ENCODE data around the gene LRRTM2.

DNA sequence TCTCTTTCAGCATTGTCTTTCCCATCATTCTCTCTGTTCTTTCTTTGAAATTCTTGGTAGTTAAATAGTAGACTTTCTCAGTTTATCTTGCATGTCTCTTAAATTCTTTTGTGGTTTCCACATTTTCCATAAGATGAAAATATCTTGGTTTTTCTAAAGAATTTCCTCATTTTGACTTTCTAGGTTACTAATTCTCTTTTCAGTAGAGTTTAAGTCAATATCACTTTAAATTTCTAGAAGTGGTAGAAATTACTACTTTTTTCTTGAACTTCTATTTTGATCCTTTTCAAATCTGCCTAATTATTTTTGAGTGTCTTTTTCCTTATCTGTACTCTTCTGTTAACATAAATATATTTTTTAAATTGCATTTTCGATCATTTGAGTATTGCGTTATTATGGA is 23.6 kb upstream of the LRRTM2 start:
- TF ChIP-seq, protein P1, sequence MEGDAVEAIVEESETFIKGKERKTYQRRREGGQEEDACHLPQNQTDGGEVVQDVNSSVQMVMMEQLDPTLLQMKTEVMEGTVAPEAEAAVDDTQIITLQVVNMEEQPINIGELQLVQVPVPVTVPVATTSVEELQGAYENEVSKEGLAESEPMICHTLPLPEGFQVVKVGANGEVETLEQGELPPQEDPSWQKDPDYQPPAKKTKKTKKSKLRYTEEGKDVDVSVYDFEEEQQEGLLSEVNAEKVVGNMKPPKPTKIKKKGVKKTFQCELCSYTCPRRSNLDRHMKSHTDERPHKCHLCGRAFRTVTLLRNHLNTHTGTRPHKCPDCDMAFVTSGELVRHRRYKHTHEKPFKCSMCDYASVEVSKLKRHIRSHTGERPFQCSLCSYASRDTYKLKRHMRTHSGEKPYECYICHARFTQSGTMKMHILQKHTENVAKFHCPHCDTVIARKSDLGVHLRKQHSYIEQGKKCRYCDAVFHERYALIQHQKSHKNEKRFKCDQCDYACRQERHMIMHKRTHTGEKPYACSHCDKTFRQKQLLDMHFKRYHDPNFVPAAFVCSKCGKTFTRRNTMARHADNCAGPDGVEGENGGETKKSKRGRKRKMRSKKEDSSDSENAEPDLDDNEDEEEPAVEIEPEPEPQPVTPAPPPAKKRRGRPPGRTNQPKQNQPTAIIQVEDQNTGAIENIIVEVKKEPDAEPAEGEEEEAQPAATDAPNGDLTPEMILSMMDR (IDR thresholded peaks at IDR 0.05), result no peak
- TF ChIP-seq POLR2A (IDR thresholded peaks at IDR 0.05; ENCODE audit: low read depth) (no peak), POLR2AphosphoS5 (IDR thresholded peaks at IDR 0.05) (no peak)

Data from esophagus muscularis mucosa (tissue), 3 donors.